ENCODE results near the gene IRGC. TPM values are rescaled to one million over a fixed set of nuclear protein-coding genes. Genes with fewer than 3 reads are reported as not detected.

Gene IRGC
- total and polyA plus RNA-seq, 7 donors: not detected

- TF ChIP-seq, protein P1, sequence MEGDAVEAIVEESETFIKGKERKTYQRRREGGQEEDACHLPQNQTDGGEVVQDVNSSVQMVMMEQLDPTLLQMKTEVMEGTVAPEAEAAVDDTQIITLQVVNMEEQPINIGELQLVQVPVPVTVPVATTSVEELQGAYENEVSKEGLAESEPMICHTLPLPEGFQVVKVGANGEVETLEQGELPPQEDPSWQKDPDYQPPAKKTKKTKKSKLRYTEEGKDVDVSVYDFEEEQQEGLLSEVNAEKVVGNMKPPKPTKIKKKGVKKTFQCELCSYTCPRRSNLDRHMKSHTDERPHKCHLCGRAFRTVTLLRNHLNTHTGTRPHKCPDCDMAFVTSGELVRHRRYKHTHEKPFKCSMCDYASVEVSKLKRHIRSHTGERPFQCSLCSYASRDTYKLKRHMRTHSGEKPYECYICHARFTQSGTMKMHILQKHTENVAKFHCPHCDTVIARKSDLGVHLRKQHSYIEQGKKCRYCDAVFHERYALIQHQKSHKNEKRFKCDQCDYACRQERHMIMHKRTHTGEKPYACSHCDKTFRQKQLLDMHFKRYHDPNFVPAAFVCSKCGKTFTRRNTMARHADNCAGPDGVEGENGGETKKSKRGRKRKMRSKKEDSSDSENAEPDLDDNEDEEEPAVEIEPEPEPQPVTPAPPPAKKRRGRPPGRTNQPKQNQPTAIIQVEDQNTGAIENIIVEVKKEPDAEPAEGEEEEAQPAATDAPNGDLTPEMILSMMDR (IDR thresholded peaks at IDR 0.05): no peak
- H3K27me3 ChIP-seq (ENCODE audit: insufficient read depth in 3 of 3, low read length in 2 of 3): no peaks in the 10 kb centered on the region
- no peak overlapping the region for H3K4me3 ChIP-seq
- ATAC-seq (no peak), DNase-seq (no peak)
- intact Hi-C loops (cut with DNase I): no loop called here
- H3K4me1 ChIP-seq: no peaks in the 10 kb centered on the region
- H3K36me3 ChIP-seq (ENCODE audit: insufficient read depth in 1 of 2, low read depth in 1 of 2): no peaks in the 10 kb centered on the region
- H3K27ac ChIP-seq: no peak overlapping the region
- H3K9me3 ChIP-seq: no peaks in the 10 kb centered on the region
- WGBS, 3 donors: 63 to 67% (median 65%) methylated on average over 11 of the region's 11 CpGs
Measured at GRCh38 chr19:43682824-43683661, 32.8 kb upstream of the IRGC start.

DNA sequence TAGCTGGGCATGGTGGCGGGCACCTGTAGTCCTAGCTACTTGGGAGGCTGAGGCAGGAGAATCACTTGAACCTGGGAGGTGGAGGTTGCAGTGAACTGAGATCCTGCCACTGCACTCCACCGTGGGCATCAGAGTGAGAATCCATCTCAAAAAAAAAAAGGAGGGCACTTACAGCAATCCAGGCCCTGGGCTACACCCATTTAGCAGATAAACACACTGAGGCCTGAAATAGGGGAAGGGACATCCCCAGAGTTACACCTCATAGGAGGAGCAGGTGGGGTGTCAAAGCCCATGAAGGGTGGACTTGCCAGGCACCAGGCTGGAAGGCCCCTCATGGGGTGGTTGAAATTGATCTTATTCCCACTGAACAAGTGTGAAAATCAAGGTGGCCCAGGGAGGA lies 32.0 kb upstream of the IRGC start:
- no peak for ATAC-seq

GRCh38 chr19:43684326-43684725 lies 31.6 kb upstream of the IRGC start:
- TF ChIP-seq, protein P1 (IDR thresholded peaks at IDR 0.05): no peak
- no peaks in the 10 kb centered on the region for H3K27me3 ChIP-seq (ENCODE audit: insufficient read depth in 3 of 3, low read length in 2 of 3)
- H3K9me3 ChIP-seq: no peaks in the 10 kb centered on the region
- DNase-seq (no peak), ATAC-seq (no peak)
- intact Hi-C loops (cut with DNase I): no loop called here
- H3K36me3 ChIP-seq (ENCODE audit: insufficient read depth in 1 of 2, low read depth in 1 of 2): no peaks in the 10 kb centered on the region
- H3K4me1 ChIP-seq: no peaks in the 10 kb centered on the region
- H3K4me3 ChIP-seq: no peak overlapping the region
- no peak overlapping the region for H3K27ac ChIP-seq
- WGBS, 3 donors: 78 to 88% (median 85%) methylated on average over 1 of the region's 1 CpG

More for the DNA sequence above, 32.0 kb upstream of the IRGC start:
- Histone ChIP-seq H3K27me3 (ENCODE audit: insufficient read depth in 3 of 3, low read length in 2 of 3) (no peaks in the 10 kb centered on the region), H3K36me3 (ENCODE audit: insufficient read depth in 1 of 2, low read depth in 1 of 2) (no peaks in the 10 kb centered on the region), H3K27ac (no peak overlapping the region), H3K4me3 (no peak overlapping the region), H3K9me3 (no peaks in the 10 kb centered on the region), H3K4me1 (no peaks in the 10 kb centered on the region)
- no peak for DNase-seq
- TF ChIP-seq, protein P1 (IDR thresholded peaks at IDR 0.05): no peak
- intact Hi-C loops (cut with DNase I): no loop called here
- WGBS, 3 donors: 42 to 74% (median 61%) methylated on average over 2 of the region's 2 CpGs

DNA sequence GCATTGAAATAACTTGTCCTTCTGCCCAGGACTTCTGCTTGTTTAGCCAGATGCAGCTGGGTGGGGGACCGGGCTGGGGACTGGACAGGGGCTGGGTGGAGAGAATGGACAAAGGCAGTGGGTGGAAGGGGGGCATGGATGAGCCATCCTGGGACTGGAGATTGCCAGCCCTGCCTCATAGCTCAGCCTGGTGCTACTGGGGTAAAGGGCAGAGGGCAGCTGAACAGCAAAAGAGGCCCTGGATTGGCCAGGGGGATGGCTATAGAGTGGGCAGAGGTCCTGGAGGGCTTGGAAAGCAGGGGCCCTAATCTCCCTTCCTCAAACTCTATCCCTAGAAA lies 28.2 kb upstream of the IRGC start:
- no peak for DNase-seq
- H3K27me3 ChIP-seq (ENCODE audit: insufficient read depth in 3 of 3, low read length in 2 of 3): peaks cover 0 to 2% (median 0%) of the 10 kb centered on the region in 3 donors
- WGBS, 3 donors: 11 to 44% (median 31%) methylated on average over 1 of the region's 1 CpG
- TF ChIP-seq, protein P1 (IDR thresholded peaks at IDR 0.05): no peak
- intact Hi-C loops (cut with DNase I): loop anchor here in 1 of 2 donors (5.0 kb wide), 1 partner anchor 35 kb away; no protein-coding TSS in a partner anchor
- ATAC-seq: no peak
- no peaks in the 10 kb centered on the region for H3K4me1 ChIP-seq
- peaks cover 20% of the 10 kb centered on the region for H3K9me3 ChIP-seq
- no peak overlapping the region for H3K4me3 ChIP-seq
- H3K27ac ChIP-seq: no peak overlapping the region
- H3K36me3 ChIP-seq (ENCODE audit: insufficient read depth in 1 of 2, low read depth in 1 of 2): no peaks in the 10 kb centered on the region
